NCI-H748 (cell line): ENCODE results near the gene MT1G.
"Not testable (repeated sequence)": the region's sequence is repeated elsewhere in the genome, so short reads cannot be mapped to it uniquely, and the experiment has no call there.

Experiments
- DNase-seq: peaks from one replicate; lab custom pipeline; 2025; ENCODE audit not compliant: unreplicated experiment; lab: John Stamatoyannopoulos, UW

MT1G gene

DNA sequence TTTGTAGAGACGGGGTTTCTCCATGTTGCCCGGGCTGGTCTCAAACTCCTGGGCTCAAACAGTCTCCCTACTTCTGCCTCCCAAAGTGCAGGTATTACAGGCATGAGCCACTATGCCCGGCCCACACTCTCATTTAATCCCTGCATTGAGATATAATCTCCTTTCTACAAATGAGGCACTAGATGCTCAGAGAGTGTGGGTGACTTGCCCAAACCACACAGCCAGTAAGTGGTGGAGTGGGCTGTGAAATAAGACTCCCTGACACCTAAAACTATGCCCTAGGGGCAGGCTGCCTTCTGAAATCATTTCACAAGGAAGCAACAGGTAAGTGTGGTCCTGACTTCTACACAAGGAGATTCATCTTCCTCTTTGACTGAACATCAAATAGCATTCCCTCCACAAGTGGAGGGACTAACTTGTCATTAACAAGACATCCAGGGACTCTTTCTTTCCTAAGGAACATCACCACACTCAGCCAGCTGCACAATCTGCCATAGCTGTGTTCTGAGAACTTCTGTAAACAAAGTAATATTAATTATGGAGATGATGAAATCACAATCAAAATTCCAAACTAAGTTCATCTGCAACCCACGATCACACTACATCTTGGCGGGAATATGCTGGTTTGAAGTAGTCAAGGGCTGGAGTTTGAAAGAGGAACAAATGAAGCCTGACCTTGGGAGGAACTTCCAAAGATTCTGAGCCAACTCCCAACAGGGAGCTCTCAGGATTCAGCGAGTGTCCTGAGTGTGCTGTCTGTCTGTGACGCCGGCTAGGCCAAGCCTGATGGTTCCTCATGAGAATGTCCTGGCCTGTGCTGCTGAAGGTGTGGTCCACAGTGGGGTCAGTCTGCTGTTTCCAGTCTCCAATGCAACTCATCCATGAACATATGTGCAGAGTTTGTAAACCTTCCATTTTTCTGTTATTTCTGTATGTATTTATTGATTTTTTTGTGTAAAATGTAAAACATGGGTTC is 2.3 kb downstream of the MT1G start:
- not testable (repeated sequence) for DNase-seq

DNA sequence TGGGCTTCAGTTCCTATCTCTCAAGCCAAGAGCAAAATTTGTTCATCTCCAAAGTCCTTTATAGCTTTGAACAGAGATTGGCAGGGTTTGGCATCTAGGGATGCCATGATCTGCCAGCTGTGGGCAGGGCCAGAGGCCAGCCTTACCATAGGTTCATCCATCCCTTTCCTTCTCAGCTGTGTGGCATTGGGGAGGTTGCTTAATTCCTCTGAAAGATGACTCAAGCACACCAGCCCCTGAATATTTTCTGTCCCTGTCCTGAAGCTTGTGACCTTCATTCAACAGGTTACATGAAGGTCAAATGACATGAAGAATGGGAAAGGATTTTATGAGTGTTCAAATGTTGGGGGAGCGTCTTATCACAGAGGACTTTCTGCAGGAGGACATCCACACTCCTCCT is 3.4 kb downstream of the MT1G start:
- no peak for DNase-seq

DNA sequence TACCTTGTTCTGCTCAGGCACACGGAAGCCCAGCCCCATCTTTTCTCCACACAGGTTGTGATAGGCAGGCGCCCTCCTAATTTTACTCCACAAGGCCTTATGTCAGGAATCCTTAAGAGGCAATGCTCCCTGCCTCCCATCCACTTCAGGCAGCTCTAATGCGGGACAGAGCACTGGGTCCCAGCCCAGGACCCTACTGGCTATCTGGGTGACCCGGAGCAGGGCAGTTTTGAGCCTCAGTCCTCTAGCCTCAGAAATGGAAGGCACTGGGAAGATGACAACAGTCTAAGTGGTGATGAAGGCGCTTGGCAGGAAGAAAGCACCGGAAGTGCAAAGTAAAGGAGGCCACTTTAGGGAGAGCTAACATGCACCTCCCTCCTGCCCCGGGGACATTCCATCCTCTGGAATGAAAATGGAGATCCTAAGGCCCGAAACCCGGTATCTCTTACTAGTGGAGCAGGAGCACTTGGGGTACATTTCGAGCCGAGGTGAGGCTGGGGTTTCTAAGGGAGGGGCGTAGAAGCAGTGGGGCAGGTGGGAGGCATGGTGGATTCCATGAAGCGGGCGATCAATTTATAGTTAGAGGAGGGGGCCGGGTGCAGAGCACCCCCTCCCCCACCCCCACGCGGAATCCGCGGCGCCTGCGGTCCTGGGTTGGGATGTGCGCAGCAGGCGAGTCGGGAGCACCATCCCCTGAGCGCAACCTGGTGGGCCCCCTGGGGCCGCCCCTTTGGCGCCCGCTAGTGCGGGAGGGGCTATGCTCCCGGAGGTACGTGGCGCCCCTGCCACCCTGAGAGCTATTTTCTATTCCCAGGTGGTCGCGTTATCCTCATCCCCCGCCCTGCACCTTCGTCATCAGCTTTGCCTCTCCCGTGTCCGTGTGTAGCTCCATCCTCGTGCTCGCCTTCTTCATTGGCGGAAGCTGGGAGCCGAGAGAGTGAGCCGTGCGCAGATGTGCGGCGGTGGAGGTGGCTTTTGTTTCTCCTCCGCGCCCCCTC is 5.2 kb downstream of the MT1G start:
- DNase-seq = no peak

DNA sequence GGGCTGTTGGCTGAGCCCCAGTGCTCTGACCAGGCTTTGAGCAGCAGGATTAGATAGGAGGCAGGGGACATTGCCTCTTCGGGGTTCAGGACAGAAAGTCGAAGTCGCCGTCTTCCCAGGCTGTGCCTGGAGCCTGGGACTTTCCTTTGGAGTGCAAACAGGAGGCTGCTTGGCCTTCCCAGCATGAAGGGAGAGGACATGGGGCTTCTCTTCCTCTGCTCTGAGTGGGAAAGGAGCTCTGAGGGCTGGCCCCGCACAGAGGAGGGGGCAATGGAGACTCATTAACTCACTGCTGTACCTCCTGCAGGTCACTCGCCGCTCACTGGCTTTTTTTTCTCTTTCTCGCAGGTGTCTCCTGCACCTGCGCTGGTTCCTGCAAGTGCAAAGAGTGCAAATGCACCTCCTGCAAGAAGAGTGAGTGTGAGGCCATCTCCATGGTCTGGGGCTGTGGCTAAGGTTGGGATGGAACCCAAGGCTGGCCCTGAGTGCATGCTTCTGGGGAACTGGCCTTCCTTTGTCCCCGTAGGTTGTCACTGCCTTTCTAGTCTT is 9.5 kb downstream of the MT1G start:
- DNase-seq = no peak

DNA sequence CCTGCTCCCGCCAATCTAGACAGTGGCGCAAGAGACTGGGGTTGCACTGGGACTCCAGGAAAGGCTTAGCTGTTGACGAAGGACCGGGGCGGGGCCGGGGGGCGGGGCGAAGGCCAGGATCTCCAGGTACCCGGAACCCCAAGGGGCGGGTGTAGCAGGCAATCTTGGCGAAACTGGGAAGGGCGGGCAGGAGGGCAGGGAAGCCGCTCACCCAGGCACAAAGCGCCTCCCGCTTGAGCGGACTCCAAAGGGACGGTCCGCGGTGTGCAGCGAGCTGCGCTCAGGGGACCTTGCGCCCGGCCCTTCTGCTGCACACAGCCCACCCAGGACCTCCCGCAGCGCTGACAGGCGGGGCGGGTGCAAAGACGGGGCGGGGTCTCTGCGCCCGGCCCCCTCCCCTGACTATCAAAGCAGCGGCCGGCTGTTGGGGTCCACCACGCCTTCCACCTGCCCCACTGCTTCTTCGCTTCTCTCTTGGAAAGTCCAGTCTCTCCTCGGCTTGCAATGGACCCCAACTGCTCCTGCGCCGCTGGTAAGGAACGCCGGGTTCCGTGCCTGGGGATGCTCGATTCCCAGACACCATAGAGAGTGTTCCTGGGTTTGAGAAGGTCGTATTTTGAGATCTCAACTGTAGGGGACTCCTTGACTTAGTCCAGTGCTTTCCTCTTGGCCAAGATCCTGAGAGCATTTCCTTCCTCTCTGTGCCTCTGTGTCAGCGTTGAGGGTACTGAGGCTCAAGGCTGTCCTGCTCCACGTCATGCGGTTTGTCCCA is 10.1 kb downstream of the MT1G start, which contains the start of gene MT1F:
Gene MT1F, plus strand, starts transcription at position 405 of the 772 bp plus-strand sequence. Its CDS starts 100 bp downstream, at position 505.
- peak; percentile 69 for DNase-seq

DNA sequence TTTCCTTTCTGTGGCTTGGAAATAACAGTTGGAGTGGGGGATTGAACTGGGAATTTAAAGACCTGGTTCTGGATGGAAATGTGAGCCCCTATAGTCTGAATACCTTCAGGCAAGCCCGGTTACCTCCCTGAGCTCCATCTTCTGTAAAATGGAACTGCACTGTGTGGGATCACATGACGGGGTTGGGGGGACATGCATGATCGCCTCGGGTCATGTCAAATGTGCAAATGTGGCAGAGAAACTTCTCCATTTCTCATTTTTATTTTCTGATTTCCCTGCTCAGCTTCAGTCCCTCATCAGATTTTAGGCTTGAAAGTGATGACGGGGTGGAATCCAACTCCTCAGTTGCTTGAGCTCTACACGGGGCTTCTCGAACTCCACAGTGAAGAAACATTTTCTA is 14.6 kb downstream of the MT1G start:
- DNase-seq = no peak

DNA sequence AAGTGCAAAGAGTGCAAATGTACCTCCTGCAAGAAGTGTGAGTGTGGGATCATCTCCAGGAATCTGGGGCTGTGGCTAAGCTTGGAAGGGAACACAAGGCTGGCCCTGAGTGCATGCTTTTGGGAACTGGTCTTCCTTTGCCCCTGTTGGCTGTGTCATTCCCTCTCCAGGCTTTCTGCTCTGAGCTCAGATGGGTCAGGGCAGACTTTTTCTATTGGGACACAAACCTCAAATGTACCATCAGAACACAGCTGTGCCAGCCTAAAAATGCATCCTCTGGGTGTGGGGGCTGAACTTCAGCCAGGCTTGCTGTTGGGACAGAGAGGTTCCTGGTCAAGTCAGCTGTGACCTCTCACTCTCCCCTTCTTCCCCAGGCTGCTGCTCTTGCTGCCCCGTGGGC is 15.3 kb downstream of the MT1G start:
- DNase-seq = no peak

DNA sequence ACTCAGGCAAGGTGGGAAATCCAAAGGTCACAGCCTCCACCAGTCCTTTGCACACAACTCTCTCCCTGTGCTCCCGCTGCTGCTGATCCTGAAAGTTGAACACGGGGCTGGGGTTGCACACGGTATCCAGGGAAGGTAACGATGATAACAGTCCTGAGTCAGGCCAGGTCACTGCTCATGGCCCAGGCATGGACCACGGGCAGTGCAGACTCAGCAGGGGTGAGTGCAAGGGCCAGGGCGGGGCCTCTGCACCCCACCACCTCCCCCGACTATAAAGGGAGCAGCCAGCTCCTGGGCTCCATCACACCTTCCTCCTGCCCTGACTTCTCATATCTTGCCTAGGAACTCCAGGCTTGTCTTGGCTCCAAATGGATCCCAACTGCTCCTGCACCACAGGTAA is 16.3 kb downstream of the MT1G start, which contains the start of gene MT1B:
Gene MT1B, plus strand, starts transcription at position 301 of the 400 bp plus-strand sequence. Its CDS starts 68 bp downstream, at position 369.
- DNase-seq = no peak

DNA sequence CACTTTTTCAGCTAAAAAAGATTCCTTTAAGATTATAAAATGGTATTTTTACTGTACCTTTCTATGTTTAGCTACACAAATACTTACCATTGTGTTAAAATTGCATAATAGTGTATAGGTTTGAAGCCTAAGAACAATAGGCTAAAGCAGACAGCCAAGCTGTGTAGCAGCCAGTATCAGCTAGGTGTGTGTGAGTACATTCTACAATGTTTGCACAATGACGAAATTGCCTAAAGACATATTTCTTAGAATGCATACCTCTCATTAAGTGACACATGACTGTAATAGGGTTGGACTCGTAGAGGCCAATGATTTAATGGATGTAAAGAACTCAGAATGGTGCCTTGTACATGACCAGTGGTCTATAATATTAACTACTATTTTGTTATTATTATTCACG is 18.0 kb downstream of the MT1G start:
- no peak for DNase-seq

DNA sequence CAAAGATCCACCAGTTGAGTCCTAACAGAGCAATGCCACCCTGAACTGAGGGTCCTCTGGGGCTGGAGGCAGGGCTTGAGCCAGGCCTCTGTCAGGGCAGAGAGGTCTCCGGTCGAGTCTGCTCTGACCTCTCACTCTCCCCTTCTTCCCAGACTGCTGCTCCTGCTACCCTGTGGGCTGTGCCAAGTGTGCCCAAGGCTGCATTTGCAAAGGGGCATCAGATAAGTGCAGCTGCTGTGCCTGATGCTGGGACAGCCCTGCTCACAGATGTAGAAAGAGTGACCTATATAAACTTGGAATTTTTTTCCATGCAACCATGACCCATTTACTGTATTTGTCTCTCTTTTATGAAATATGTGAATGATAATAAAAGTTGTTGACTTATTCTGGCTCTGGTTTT is 18.6 kb downstream of the MT1G start:
- DNase-seq = no peak

DNA sequence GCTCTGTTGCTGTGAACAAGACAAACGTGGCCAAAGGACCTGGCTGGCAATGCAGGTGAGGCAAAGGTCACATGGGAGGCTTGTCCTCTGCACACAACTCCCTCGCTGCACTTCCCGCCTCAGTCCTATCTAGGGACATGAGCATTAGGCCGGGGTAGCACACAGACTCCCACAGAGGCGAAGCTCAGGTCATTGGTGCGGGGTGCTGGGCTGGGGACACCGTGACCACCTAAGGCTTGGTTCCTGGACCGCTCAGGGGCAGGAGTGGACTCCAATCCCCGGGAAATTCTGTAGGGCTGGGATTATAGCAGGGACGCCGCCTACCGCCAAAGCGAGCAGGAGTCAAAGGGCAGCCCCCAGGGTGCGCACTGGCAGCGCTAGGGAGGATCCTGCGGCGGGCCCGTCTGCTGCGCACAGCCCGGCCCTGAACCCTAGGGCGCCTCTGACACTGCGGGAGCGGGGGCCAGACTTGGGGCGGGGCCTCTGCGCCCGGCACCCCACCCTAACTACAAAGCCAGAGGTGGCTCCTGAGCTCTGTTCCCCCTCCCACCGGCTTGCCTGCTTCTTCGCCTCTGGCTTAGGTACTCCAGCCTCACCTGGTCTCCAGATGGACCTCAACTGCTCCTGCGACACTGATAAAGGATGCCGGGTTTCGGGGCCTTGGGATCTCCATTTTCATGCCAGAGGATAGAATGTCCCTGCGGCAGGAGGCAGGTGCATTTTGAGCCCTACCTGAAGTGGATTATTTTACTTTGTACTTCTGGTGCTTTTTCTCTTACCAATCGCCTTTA is 20.0 kb downstream of the MT1G start:
- no peak for DNase-seq

DNA sequence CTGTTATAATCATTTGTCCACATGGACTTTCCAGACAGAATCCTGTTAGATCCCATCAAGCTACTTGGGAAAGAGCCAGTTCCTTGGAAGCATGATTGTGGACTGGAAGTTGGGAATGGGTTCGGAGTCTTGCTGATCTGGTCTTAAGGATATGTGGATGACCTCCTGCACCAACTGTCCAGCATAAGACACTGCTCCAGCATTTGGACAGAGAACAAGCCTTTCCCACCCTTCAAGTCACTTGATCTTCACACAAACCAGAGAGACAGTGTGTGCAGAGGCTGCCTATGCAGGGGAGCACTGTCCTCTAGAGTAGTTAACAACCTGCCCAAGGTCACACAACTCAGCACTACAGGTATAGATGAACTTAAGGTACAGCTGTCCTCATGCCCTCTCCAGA is 22.0 kb downstream of the MT1G start:
- no peak for DNase-seq

DNA sequence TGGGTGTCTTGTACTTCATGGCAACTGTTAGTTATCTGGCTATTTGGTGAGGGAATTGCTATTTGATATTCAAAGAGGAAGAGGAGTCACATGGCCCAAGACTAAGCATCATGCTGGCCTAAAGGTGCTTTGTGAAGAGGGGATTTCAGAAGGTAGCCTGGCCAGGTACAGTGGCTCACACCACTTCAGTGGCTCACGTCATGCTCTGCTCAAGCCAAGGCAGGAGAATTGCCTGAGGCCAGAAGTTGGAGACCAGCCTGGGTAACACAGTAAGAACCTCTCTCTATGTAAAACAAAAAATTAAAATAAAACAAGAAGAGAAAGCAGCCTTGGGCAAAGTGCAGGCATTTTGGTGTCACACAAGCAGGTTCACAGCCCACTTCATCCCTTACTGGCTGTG is 22.6 kb downstream of the MT1G start:
- no peak for DNase-seq

DNA sequence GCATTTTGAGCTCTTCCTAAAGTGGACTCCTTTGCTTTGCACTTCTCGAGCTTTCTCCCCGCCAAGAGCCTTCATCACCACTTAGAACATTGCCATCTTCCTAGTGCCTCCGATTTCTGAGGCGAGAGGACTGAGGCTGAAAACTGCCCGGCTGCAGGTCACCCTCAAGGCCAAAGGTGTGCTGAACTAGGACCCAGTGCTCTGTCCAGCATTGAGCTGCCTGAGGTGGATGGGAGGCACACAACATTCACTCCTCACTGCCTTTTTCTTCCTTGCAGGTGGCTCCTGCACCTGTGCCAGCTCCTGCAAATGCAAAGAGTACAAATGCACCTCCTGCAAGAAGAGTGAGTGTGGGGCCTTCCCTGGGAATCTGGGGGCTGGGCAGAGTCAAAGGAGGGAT is 24.0 kb downstream of the MT1G start:
- no peak for DNase-seq

DNA sequence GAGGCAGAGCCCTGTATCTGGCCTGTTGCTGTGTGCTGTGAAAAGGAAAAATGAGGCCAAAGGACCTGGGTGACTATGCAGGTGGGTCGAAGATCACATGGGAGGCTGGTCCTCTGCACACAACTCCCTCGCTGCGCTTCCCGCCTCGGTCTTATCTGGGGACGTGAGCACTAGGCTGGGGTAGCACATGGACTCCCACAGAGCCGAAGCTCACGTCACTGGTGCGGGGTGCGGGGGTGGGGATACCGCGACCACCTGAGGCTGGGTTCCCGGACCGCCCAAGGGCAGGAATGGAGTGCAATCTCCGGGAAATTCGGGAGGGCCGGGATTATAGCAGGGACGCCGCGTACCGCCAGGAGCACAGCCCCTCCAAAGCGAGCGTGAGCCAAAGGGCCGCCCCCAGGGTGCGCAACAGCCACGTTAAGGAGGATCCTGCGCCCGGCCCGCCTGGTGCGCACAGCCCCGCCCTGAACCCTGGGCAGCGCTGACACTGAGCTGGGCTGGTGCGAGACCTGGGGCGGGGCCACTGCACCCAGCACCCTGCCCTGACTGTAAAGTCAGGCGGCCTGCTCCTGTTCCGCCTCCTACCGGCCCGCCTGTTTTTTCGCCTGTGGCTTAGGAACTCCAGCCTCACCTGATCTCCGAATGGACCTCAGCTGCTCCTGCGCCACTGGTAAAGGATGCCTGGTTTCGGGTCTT is 24.6 kb downstream of the MT1G start:
- DNase-seq = no peak

DNA sequence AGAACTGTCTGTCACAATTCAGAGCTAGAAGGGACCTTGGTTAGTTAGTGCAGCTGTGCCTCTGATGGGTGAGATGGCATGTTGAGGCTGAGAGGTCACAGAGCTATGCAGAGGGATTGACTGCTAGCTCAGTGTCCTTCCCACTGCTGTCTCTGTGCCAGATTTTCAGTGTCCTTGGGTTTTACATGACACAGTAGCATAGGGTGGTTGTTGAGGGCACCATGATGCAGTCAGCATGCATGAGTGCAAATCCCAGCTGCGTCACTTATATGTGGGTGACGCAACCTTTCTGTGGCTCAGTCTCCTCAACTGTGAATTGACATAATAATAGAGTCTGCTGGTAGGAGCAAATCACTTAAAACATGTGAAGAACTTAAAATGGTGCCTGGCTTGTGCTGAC is 26.7 kb downstream of the MT1G start:
- DNase-seq = no peak

DNA sequence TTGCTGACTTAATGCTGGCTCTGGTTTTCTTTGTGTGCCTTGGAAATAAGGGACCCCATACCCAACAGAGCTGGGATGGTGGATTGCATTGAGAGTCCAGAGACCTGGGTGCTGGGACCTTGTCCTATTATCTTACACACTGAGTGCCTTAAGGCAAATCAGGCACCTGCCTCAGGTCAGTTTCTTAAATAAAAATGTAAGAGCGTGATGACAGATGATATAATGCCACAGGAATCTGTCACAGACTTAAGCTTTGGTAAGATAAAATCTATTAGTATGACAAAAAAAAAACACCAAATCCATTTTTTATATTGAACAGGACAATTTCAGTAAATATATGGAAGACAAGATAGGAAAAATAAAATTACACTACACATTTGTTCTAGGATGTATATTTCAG is 27.8 kb downstream of the MT1G start:
- no peak for DNase-seq

DNA sequence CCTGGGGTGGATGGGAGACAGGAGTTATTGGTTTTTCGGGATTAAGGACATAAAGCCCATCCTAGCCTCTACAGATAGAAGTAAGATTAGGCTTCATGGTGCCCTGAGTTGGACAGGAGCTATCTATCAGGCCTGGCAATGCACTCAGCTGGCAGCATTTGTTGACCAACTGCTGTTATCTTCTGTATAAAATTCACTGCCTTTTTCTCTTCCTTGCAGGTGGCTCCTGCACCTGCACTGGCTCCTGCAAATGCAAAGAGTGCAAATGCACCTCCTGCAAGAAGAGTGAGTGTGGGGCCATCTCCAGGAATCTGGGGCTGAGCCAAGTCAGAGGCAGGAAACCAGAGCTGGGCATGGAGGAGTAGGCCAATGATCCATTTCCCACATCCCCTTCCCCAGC is 28.8 kb downstream of the MT1G start:
- DNase-seq = no peak
